Astrocyte (in vitro differentiated cells and primary cell): Measurements from ENCODE around the gene OR13C2. TPM values are rescaled to one million over a fixed set of nuclear protein-coding genes. Genes with fewer than 3 reads are reported as not detected.
"Not testable (repeated sequence)": the region's sequence is repeated elsewhere in the genome, so short reads cannot be mapped to it uniquely, and the experiment has no call there.

Experiments
- DNase-seq: peaks from one replicate; pipeline ENCODE4 v3.0.0-alpha.2; 2010; ENCODE audit warnings: low read depth
- FAIRE-seq: peaks from 2 replicates; lab custom pipeline; 2011; peaks lifted over from hg19 to GRCh38; lab: Jason Lieb, UNC
- H2AFZ ChIP-seq: 2 replicates; pipeline ENCODE4 v1.6.0; 2012; ENCODE audit warnings: low read depth, low read length, inconsistent platforms
- H3K27ac ChIP-seq: 2 replicates; pipeline ENCODE4 v1.5.1; 2011; ENCODE audit warnings: low read depth, low read length, inconsistent platforms
- H3K27me3 ChIP-seq: 2 replicates; pipeline ENCODE4 v1.6.0; 2011; ENCODE audit warnings: low read length, inconsistent platforms; ENCODE audit not compliant: insufficient read depth
- H3K36me3 ChIP-seq: 2 replicates; pipeline ENCODE4 v1.5.1; 2011; ENCODE audit warnings: low read length, inconsistent platforms; ENCODE audit not compliant: insufficient read depth
- H3K4me1 ChIP-seq: 2 replicates; pipeline ENCODE4 v1.5.1; 2011; ENCODE audit warnings: low read length, inconsistent platforms; ENCODE audit not compliant: insufficient read depth
- H3K4me2 ChIP-seq: 2 replicates; pipeline ENCODE4 v1.6.0; 2012; ENCODE audit warnings: low read length, inconsistent platforms
- H3K4me3 ChIP-seq: 2 replicates; pipeline ENCODE4 v1.5.1; 2011; ENCODE audit warnings: low read depth, mild to moderate bottlenecking, low read length, inconsistent platforms; ENCODE audit not compliant: insufficient read depth
- H3K79me2 ChIP-seq: 2 replicates; pipeline ENCODE4 v1.6.0; 2012; ENCODE audit warnings: mild to moderate bottlenecking, low read length, inconsistent platforms; ENCODE audit not compliant: insufficient read depth
- H3K9ac ChIP-seq: 2 replicates; pipeline ENCODE4 v1.6.0; 2012; ENCODE audit warnings: mild to moderate bottlenecking, low read length, inconsistent platforms
- H3K9me3 ChIP-seq: 2 replicates; pipeline ENCODE4 v1.5.1; 2012; ENCODE audit warnings: low read depth, mild to moderate bottlenecking, low read length, inconsistent platforms; ENCODE audit not compliant: insufficient read depth
- H4K20me1 ChIP-seq: 2 replicates; pipeline ENCODE4 v1.6.0; 2012; ENCODE audit warnings: low read length, inconsistent platforms; ENCODE audit not compliant: insufficient read depth
- H3K27ac Mint-ChIP-seq: one replicate; pipeline ENCODE4 v1.8.0; 2021; ENCODE audit warnings: mild to moderate bottlenecking, mixed read lengths; ENCODE audit not compliant: unreplicated experiment
- H3K27me3 Mint-ChIP-seq: one replicate; pipeline ENCODE4 v1.8.0; 2021; ENCODE audit warnings: low read depth, mixed read lengths; ENCODE audit not compliant: unreplicated experiment
- H3K36me3 Mint-ChIP-seq: one replicate; pipeline ENCODE4 v1.8.0; 2021; ENCODE audit warnings: low read depth, mixed read lengths; ENCODE audit not compliant: unreplicated experiment
- H3K4me1 Mint-ChIP-seq: one replicate; pipeline ENCODE4 v1.8.0; 2021; ENCODE audit warnings: low read depth, mixed read lengths; ENCODE audit not compliant: unreplicated experiment
- H3K4me3 Mint-ChIP-seq: one replicate; pipeline ENCODE4 v1.8.0; 2021; ENCODE audit warnings: mild to moderate bottlenecking, moderate library complexity, mixed read lengths; ENCODE audit not compliant: unreplicated experiment
- H3K9me3 Mint-ChIP-seq: one replicate; pipeline ENCODE4 v1.8.0; 2021; ENCODE audit warnings: mild to moderate bottlenecking, mixed read lengths; ENCODE audit not compliant: unreplicated experiment
- EZH2 ChIP-seq: IDR thresholded peaks from 2 replicates; pipeline ENCODE4 v1.6.1; 2012; ENCODE audit warnings: mild to moderate bottlenecking, low read length, inconsistent platforms; ENCODE audit not compliant: insufficient read depth
- total RNA-seq: library from RNA; stranded (reverse); gene quantifications from 2 replicates; pipeline ENCODE4 v1.2.1, GENCODE V29; 2021
- TF ChIP-seq, protein P1 (sequence below): IDR thresholded peaks from 2 replicates; pipeline ENCODE4 v1.5.1; 2011; ENCODE audit warnings: low read depth, mild to moderate bottlenecking, inconsistent platforms, low read length, moderate library complexity; ENCODE audit not compliant: insufficient read depth

The OR13C2 gene
- total RNA-seq, 1 donor from 2014 or later, result not detected

DNA sequence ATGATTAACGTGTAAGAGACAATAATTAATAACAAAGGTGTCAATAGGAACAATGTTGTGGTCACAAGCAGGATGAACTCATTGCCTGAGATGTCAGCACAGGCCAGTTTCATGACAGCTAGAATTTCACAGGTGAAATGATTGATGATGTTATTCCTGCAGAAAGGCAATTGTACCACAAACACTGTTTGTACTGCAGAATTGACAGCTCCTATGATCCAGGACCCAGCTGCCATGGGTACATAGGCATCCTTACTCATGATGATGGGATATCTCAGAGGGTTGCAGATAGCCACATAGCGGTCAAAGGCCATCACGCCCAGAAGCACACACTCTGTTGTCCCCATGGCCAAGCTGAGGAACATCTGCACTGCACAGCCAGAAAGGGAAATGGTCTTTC, 6.7 kb downstream of the OR13C2 start:
- H3K9me3 ChIP-seq, H3K4me1 Mint-ChIP-seq, H3K4me1 ChIP-seq, H3K27me3 Mint-ChIP-seq, H3K36me3 Mint-ChIP-seq, H3K36me3 ChIP-seq, FAIRE-seq, H4K20me1 ChIP-seq, H3K79me2 ChIP-seq, H3K27ac Mint-ChIP-seq, H3K27me3 ChIP-seq, H3K4me2 ChIP-seq, H3K9me3 Mint-ChIP-seq, H2AFZ ChIP-seq, H3K9ac ChIP-seq, H3K27ac ChIP-seq, H3K4me3 ChIP-seq, H3K4me3 Mint-ChIP-seq, DNase-seq: not testable (repeated sequence)

DNA sequence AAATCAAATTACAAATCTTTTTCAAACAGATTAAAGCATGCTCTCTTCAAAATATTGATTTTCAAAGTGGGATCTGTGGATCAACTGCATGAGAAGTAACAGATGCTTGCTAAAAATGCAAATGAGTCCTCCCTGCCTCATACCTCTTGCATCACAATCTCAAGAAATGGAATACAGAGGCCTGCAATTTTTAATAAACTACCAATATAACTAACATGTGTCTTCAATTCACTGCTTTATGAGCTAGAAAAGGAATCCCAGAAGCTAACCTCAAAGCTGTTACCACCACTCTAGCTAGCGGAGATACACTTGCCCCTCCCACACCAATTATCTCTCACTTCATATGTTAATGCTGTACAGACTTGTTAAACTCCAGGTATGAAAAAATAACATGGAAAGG, 15.8 kb downstream of the OR13C2 start:
- Mint-ChIP-seq H3K36me3 (no peaks in the 10 kb centered on the region), H3K4me3 (no peak overlapping the region), H3K4me1 (no peaks in the 10 kb centered on the region), H3K27me3 (no peaks in the 10 kb centered on the region), H3K27ac (no peak overlapping the region), H3K9me3 (no peaks in the 10 kb centered on the region)
- Histone ChIP-seq H3K4me1 (no peaks in the 10 kb centered on the region), H3K36me3 (no peaks in the 10 kb centered on the region), H3K9ac (no peak overlapping the region), H3K27ac (no peak overlapping the region), H3K27me3 (no peaks in the 10 kb centered on the region), H3K79me2 (no peaks in the 10 kb centered on the region), H3K4me2 (no peak overlapping the region), H4K20me1 (no peaks in the 10 kb centered on the region), H3K9me3 (no peaks in the 10 kb centered on the region), H3K4me3 (no peak overlapping the region), H2AFZ (no peak overlapping the region)
- DNase-seq (no peak), FAIRE-seq (no peak)
- no peak for TF ChIP-seq EZH2
- TF ChIP-seq, protein P1, sequence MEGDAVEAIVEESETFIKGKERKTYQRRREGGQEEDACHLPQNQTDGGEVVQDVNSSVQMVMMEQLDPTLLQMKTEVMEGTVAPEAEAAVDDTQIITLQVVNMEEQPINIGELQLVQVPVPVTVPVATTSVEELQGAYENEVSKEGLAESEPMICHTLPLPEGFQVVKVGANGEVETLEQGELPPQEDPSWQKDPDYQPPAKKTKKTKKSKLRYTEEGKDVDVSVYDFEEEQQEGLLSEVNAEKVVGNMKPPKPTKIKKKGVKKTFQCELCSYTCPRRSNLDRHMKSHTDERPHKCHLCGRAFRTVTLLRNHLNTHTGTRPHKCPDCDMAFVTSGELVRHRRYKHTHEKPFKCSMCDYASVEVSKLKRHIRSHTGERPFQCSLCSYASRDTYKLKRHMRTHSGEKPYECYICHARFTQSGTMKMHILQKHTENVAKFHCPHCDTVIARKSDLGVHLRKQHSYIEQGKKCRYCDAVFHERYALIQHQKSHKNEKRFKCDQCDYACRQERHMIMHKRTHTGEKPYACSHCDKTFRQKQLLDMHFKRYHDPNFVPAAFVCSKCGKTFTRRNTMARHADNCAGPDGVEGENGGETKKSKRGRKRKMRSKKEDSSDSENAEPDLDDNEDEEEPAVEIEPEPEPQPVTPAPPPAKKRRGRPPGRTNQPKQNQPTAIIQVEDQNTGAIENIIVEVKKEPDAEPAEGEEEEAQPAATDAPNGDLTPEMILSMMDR, result no peak

DNA sequence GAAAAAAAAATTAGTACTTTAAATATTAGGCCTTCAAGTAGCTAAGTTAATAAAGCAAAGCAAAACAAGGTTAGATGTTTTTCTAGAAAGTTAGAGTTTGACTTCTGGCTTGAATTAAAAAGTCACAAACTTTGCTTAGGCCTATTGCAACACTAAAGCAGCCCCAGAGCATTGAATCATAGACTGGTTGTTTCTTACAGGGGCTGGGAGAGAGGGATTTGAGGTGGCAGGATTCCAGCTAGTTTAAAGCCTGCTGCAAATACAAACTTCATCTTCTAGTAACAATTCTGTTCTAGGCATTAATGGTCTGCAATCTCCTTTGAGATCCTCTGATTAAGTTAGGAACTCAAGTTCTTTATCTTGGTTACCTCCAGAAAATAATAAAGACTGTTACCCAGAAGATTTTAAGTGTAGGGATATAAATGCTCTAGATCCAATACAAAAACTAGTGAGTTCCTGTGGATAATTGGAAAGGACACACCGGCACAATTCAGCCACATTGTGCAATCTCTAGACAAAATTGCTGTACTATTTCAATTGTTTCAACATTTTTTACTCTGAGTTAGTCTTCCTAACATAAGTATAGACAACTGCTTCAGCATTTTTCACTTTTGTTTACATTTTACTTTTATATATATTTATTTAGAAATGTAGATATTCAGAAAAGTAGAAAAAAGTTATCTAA, 18.8 kb downstream of the OR13C2 start:
- no peaks in the 10 kb centered on the region for H3K4me1 Mint-ChIP-seq
- H3K27ac Mint-ChIP-seq, result no peak overlapping the region
- Histone ChIP-seq H3K9ac (no peak overlapping the region), H2AFZ (no peak overlapping the region), H3K36me3 (no peaks in the 10 kb centered on the region), H3K79me2 (no peaks in the 10 kb centered on the region), H4K20me1 (no peaks in the 10 kb centered on the region), H3K4me2 (no peak overlapping the region), H3K4me1 (no peaks in the 10 kb centered on the region), H3K9me3 (no peaks in the 10 kb centered on the region), H3K27ac (no peak overlapping the region), H3K4me3 (no peak overlapping the region), H3K27me3 (no peaks in the 10 kb centered on the region)
- no peaks in the 10 kb centered on the region for H3K9me3 Mint-ChIP-seq
- FAIRE-seq (no peak), DNase-seq (no peak)
- no peaks in the 10 kb centered on the region for H3K36me3 Mint-ChIP-seq
- TF ChIP-seq EZH2, result no peak
- TF ChIP-seq, protein P1, result no peak
- H3K4me3 Mint-ChIP-seq, result no peak overlapping the region
- H3K27me3 Mint-ChIP-seq, result no peaks in the 10 kb centered on the region
